RWPE2 (cell line): ENCODE results near the gene CRTC1.
A peak's percentile ranks its signal among the peaks of the same experiment; 100 is the strongest.

Experiments
- ATAC-seq: fragments of 200-7000 bp; cut with Tn5 transposase; 3 replicates; pipeline ENCODE4 v1.9.1; 2021; ENCODE audit warnings: low read depth
- DNase-seq: peaks from one replicate; pipeline ENCODE4 v3.0.0-alpha.2; 2020; ENCODE audit warnings: low spot score
- H3K27ac ChIP-seq: fragments of 450-650 bp; 2 replicates; pipeline ENCODE4 v1.5.1; 2017; ENCODE audit warnings: mild to moderate bottlenecking; ENCODE audit not compliant: poor library complexity, severe bottlenecking
- H3K27me3 ChIP-seq: fragments of 250-450 bp; sonication (Bioruptor Pico); 2 replicates; pipeline ENCODE4 v1.5.1; 2021; ENCODE audit warnings: mild to moderate bottlenecking, moderate library complexity; ENCODE audit not compliant: insufficient read depth, poor library complexity, severe bottlenecking
- H3K36me3 ChIP-seq: fragments of 250-450 bp; sonication (Bioruptor Pico); 2 replicates; pipeline ENCODE4 v1.5.1; 2020; ENCODE audit warnings: low read depth, mild to moderate bottlenecking, moderate library complexity
- H3K4me1 ChIP-seq: fragments of 250-450 bp; sonication (Bioruptor Pico); 2 replicates; pipeline ENCODE4 v1.5.1; 2021; ENCODE audit warnings: mild to moderate bottlenecking, moderate library complexity; ENCODE audit not compliant: insufficient read depth, poor library complexity, severe bottlenecking
- H3K4me3 ChIP-seq: fragments of 250-450 bp; sonication (Bioruptor Pico); 2 replicates; pipeline ENCODE4 v1.5.1; 2021; ENCODE audit warnings: mild to moderate bottlenecking, moderate library complexity; ENCODE audit not compliant: severe bottlenecking
- H3K9me3 ChIP-seq: fragments of 250-450 bp; sonication (Bioruptor Pico); 2 replicates; pipeline ENCODE4 v1.5.1; 2021; ENCODE audit warnings: mild to moderate bottlenecking, moderate library complexity; ENCODE audit not compliant: severe bottlenecking
- CTCF ChIP-seq: fragments of 450-650 bp; IDR thresholded peaks from one replicate; pipeline ENCODE4 v1.5.1; 2017; ENCODE audit warnings: mild to moderate bottlenecking, moderate library complexity; ENCODE audit not compliant: poor library complexity, severe bottlenecking

The CRTC1 gene

DNA sequence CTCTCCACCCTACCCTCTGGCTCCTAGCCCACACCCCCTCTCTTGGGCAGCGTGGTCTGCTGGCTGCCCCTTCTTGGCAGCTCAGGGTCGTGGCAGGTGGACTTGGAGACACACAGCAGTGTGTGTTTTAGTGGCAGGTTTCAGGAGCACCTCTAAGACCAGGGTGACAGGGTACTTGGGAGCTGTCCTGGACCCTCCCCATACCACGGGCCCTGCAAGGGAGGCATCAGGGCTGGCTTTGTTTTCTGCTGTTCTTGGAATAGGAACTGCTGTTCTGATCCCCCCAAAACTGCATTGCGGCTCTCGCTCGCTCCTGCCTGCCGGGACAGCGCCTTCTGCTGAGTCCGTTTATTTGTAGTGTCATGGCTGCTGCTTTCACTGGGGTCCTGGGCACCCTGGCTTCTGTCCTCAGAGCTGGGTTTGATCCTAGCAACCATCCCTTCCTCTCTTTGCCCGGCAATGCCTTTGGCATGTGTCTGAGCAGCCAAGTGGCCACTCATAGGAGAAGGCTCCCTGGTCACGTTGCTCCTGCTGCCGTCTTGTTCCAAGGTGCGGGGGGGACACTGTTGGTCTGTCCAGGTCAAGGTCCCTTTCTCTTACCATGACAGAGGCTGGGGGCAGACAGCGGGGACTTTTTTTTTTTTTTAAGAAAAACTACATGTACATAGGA is 95.5 kb downstream of the CRTC1 start:
- no peak for ATAC-seq
- no peaks in the 10 kb centered on the region for H3K4me1 ChIP-seq
- no peaks in the 10 kb centered on the region for H3K27me3 ChIP-seq

GRCh38 chr19:18780081-18780480 is 96.6 kb downstream of the CRTC1 start:
- DNase-seq (no peak), ATAC-seq (no peak)
- H3K36me3 ChIP-seq: no peaks in the 10 kb centered on the region
- no peak overlapping the region for H3K4me3 ChIP-seq
- no peak for TF ChIP-seq CTCF
- H3K9me3 ChIP-seq: no peaks in the 10 kb centered on the region
- no peak overlapping the region for H3K27ac ChIP-seq
- no peaks in the 10 kb centered on the region for H3K27me3 ChIP-seq
- no peaks in the 10 kb centered on the region for H3K4me1 ChIP-seq

More for the DNA sequence above, 95.5 kb downstream of the CRTC1 start:
- Histone ChIP-seq H3K36me3 (no peaks in the 10 kb centered on the region), H3K9me3 (no peaks in the 10 kb centered on the region), H3K4me3 (no peak overlapping the region), H3K27ac (no peak overlapping the region)
- no peak for TF ChIP-seq CTCF
- DNase-seq: no peak

DNA sequence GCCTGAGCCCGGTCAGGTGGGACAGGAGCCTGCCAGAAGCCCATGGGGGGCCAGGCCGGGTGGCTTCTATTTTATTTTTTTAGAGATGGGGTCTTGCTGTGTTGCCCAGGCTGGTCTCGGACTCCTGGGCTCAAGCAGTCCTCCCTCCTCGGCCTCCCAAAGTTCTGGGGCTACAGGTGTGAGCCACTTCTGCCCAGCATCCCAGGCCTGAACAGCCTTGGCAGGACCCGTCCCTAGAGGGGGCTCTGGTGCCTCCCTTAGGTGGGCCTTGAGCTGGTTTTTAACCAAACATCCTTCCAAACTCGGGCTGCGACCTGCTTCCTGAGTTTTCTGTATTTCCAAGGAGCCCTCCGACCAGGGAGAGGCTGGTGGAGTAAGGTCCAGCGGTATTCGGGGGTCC is 97.2 kb downstream of the CRTC1 start:
- Histone ChIP-seq H3K27ac (no peak overlapping the region), H3K4me1 (no peaks in the 10 kb centered on the region), H3K27me3 (no peaks in the 10 kb centered on the region), H3K9me3 (no peaks in the 10 kb centered on the region), H3K4me3 (no peak overlapping the region), H3K36me3 (no peaks in the 10 kb centered on the region)
- TF ChIP-seq CTCF: peak; percentile 15
- ATAC-seq (no peak), DNase-seq (no peak)

DNA sequence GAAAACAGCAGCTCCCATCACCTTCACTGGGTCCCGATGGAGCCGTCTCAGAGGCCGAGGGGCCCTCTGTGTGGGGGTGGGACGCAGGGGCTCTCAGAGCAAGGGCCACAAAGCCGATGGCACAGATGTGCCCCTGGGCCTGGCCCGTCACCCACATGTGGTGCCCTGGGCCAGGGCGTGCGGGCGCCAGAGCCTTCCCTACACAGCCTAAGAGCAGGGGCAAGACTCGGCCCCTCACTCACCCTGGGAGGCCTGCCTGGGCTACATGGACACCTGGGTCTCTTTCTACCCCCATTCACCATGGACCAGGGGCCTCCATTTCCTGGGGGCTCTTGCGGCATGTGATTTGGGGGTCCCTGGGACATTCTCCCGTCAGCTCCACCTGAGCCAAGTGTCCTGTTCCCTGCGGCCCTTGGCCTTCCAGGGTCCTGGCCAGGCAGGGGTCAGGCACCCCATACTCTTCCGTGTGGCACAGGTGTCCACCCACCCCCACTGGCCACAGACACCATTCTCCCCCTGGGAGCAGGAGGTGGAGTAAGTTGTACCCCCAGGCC is 97.6 kb downstream of the CRTC1 start:
- Histone ChIP-seq H3K9me3 (no peaks in the 10 kb centered on the region), H3K27me3 (no peaks in the 10 kb centered on the region), H3K36me3 (no peaks in the 10 kb centered on the region), H3K4me1 (no peaks in the 10 kb centered on the region), H3K4me3 (no peak overlapping the region), H3K27ac (no peak overlapping the region)
- ATAC-seq (no peak), DNase-seq (no peak)
- no peak for TF ChIP-seq CTCF

DNA sequence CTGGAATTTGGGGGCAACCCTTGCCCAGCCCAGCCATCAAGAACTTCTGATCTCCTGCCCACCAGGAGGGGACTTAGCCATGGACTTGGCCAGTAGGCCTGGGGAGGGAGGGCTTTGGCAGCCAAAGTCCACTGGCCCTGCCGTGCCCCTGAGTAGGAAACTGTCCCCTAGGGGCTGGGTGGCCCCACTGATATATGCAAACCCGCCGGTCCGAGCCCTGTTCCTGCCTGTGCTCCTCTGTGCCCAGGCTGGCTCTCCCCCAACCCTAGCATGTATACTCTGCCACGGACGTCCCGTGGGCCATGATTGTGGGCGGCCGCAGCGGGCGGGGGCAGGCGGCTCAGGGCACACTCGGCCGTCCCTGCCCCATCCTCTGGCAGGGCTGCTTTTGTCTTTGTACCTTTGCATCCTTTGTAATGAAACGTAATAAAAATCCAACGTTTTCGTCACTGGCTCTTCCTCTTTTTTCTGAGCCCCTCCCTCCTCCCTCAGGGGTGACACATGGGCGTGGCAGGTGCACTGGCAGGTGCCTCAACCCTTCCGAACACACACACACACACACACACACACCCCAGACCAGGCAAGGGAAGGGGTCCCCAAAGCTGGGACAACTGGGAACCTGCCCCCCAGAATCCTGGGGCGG is 98.5 kb downstream of the CRTC1 start:
- peaks cover 3% of the 10 kb centered on the region for H3K27me3 ChIP-seq
- no peak for ATAC-seq

More for the DNA sequence above, 98.5 kb downstream of the CRTC1 start:
- TF ChIP-seq CTCF: no peak
- Histone ChIP-seq H3K4me3 (no peak overlapping the region), H3K27ac (no peak overlapping the region), H3K4me1 (no peaks in the 10 kb centered on the region), H3K9me3 (no peaks in the 10 kb centered on the region), H3K36me3 (no peaks in the 10 kb centered on the region)
- DNase-seq: no peak
